Jurkat, Clone E6-1 (cell line): ENCODE results near the gene LRMDA.

Experiments
- DNase-seq: peaks from one replicate; pipeline ENCODE4 v3.0.0-alpha.2; 2011; ENCODE audit warnings: low read depth, low spot score
- H3K4me3 ChIP-seq: 2 replicates; pipeline ENCODE4 v1.5.1; 2011; ENCODE audit warnings: mild to moderate bottlenecking, low read length, control low read depth, moderate library complexity

Gene LRMDA

DNA sequence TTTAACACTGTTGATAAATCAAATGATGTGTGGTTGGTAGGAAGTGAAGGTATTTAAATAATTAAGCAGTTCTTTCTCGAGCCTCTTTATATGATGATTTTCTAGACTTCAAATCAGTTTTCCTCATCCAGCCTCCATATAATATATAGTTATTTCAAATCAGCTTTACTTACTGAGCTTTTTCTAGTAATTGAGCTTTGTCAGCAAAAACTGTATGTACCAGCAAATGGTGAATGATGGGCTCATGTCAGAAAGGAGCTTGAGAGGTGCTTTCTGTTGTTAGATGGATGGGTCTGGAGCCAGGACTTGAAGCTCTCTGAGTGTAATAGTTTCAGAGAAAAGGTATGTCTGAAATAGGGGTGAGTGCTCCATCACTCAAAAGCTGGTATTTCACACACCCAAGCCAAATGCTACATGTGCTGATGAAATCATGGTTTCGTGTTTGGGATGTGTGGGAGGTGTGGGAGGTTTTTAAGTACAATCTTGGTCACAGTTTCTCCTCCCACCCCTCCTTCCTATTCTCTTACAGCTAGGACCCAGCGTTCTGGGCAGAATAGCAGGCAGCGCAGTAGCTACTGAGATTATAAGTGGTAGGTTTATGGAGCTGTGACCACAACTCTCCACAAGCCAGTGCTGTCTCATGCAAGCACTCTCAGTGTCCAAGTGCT is 55.8 kb downstream of the LRMDA start:
- no peak overlapping the region for H3K4me3 ChIP-seq
- DNase-seq = no peak

DNA sequence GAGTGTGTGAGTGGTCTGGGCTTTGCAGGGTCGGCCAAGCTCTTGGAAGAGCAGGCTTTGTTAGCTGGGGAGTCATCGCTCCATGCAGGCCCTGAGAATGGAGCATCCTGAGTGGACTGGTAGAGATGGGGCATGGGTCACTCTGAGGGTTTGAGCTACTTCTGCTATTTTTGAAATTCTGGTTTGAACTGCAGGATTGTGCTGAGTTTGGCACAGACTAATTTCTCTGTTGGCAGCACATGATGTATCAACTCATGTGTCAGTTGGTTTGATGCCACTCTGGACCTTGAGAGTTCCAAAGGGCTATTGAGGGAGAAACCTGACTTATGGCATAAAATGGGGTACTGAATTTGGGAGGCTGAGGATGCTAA is 56.3 kb downstream of the LRMDA start:
- DNase-seq = no peak
- no peak overlapping the region for H3K4me3 ChIP-seq

DNA sequence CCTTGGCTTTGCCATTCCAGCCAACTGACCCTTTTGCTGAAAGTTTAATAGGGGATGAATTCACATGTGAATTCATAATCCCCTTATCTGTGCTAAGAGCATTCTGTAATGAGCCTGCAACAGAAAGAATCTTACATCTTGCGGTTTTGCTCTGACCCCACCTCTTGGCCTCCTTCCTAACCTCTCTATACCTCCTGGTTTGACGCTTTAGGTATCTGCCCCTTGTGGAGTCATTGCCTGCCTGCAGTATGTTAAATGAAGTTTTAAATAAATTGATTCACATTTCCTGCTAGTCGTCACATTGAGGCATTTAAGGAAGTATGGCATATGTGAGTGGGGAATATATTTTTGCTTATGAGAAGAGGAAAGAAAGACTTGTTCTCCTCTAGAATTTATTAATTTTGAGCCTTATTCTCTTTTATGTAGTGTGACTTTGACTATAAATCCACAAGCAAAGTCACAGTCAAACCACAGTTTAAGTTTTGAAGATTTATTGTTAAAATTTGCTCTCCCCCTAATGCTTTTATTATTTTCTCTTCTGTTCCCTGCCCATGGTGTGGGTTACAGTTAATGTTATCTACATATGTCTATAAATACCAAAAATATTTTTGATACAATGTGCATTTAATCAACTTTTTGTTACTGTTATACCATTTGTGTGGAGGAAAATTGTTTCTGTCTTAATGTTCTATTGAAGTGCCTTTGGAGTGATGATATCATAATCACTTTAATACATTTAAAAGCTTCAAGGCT is 60.9 kb downstream of the LRMDA start:
- no peak overlapping the region for H3K4me3 ChIP-seq
- DNase-seq = peak; percentile 23

DNA sequence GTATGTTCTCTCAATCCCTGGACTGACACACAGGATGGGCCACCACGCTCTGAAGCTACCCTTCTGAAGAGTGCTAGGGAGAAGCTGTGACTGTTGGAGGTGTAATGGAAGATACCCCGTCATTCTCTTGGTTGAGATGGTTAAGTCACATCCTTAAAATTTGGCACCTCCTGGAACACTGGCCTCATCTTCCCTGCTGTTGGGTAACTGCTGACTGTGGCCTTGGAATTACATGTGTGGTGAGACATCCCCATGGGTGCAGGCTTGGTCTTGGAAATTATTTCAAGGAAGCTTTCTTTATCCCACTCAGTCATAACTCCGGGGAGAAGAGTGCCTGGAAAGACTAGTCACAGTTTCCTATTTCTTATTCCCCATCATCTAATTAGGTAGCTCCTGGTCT is 62.0 kb downstream of the LRMDA start:
- no peak for DNase-seq
- no peak overlapping the region for H3K4me3 ChIP-seq

DNA sequence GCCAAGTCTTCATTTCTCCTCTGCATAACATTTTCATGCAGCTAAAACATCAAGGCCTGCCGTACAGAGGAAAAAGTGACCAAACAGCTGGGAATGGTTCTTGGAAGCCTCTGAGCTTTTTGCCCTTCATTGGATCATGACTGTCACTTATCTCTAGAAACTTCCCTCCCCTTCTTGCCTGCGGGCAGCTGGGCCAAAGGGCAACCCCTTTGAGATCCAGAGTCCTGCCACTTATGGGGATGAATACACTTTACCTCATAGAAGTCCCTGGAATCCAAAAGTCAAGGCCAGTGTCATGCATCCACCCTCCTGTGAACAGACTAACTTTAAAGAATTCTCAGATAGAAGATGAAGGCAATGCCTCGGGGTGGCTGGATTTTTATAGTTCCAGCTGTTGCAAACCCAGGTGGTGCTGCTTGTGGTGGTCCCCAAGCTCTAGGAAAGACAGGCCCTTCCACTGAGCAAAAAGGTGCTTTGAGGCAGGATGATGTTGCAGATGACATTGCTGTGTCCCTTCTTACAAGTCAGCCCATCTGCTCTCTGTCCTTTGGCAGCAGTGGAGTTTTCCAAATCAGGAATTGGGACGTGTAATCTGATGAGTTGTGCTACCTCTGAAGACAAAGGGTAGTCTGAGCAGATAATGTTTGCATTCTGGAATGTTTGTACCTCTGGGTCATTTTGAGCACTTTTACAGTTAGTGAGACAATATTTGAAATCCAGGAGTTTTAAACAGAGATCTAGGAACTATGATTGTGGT is 64.2 kb downstream of the LRMDA start:
- no peak overlapping the region for H3K4me3 ChIP-seq
- no peak for DNase-seq

DNA sequence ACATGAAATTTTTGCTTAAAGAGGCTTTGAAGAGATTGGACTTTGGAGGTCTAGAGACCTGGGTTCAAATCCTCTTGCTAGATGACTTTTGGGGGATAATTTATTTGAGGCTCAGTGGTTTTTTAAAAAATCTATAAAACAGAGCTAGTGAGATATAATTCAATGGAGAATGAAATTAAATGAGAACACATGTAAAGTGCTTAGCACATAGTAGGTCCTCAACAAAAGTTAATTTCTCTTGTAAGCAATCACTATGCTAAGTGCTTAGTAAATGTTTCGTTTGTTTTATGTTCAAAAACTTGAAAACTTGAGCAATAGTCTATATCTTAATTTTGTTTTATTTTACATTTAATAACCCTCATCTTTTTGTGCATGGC is 64.8 kb downstream of the LRMDA start:
- H3K4me3 ChIP-seq = no peak overlapping the region
- no peak for DNase-seq

DNA sequence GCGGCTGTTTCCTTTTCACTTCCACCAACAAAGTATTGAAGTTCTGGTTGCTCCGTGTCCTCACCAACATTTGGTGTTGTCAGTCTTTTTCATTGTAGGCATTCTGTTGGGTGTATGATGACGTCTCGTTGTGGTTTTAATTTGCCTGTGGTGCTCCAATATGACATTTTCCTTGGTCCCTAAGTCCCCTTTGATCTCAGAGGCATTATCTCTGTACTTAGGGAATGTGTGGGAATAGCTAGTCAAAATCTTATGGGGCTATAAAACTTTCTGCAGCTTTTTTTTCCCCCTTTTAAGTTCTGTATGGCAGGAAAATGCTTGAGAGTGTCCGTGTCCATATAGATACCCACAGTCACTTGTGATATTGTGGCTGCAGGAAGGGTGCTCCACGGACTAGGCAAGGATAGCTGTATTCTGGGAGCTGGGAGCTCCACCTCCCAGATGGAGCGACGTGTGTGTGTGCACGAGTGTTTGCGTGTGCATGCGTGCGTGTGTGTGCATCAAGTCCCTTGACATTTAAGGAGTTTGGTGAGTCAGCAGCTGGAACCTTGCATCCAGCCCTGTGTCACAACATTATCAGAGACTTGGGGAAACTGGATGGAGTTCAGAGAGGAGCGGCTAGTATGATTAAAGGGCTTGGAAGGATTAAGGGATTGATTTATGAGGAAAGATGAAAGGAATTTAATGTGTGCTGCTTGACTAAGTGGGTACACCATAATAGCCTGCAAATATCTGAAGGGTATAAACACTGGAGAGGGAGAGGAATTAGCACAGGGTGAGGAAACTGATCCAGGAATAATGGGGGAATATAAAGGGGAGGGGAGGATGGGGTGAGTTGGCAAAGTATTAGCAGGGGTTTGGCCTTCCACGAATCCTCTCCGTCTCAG is 66.8 kb downstream of the LRMDA start:
- H3K4me3 ChIP-seq = no peak overlapping the region
- no peak for DNase-seq

DNA sequence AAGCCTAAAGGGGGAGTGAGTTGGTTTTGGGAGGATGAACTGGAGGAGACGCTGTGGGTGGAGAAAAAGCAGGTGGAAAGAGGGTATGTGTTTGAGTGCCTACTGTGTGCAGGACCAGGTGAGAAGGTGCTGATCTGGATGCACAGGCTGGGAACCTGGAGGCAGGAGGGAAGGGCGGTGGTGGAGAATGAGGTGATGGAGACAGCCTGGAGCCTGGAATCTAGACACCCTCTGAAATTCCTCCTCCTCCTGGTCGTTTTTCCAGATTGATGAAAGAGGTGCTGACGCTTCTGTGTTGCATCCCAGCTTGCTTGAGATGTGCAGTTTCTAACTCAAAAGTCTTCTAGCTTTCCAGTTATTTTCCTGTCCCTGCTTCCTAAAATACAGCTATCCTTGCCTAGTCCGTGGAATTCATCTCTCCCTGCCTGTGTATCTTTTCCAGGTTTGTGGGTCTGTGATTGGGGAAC is 67.5 kb downstream of the LRMDA start:
- H3K4me3 ChIP-seq = no peak overlapping the region
- no peak for DNase-seq

DNA sequence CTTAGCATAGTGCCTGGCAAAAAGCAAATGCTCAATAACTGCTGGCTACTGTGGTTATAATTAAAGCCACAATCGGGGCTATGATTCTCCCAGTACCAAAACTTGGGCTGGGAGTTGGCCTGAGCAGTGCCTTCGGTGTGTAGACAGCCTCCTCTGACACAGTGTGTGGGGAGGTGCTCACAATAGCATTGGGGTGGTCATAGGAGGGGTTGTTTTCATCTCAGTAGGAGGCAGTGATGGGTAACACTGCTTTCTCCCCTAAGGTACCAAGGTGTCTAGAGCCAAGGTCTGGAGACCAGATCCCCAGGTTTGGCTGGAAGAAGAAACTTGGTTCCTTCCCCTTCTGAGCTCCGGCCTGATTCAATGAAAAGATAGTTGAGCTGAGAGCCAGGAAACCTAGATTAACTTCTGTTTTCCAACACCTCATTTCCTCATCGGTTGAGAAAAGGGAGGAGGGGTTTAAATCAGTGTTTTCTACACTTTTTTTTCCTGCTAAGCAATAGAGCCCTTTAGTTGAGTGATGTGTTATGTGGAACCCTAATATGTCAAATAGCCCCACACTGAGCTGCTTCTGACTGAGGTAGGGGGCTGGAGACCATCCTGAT is 68.2 kb downstream of the LRMDA start:
- no peak for DNase-seq
- no peak overlapping the region for H3K4me3 ChIP-seq

DNA sequence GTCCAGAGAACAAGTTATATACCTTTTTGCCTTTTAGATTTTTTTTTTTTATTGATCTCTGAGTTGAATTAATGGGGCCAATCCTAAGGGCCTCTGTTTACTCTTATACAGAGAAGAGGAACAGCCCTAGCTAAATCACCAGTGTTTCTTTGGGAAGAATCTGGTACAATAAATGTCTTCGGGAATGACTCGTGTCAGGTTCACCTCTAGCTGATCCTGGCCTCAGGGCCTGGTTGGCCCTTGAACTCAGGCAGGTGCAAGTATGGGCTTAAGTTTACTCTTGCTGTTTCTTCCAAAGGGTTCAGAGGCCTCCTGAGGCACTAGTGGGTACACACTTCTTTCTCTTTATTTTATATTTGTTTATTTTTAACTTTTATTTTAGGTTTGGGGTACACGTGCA is 71.0 kb downstream of the LRMDA start:
- no peak for DNase-seq
- H3K4me3 ChIP-seq = no peak overlapping the region

DNA sequence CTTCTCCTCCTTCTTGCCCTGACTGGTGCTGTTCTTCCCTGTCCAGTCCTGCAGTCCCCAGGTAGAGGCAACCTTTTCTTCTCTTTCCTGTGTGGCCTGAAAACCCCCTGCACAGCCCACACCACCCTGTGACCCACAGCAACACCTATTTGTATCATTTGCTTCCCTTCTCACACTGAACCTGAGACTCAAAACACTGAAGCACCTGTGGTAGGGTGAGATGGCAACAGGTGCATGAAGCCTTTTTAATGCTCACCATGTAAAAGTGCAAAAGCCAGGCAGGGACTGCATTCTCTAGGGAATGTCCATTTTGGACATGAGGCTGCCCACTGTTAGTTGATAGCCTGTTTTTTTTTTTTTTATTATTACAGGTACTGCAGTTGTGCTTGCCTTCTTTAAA is 71.4 kb downstream of the LRMDA start:
- no peak overlapping the region for H3K4me3 ChIP-seq
- DNase-seq = no peak

DNA sequence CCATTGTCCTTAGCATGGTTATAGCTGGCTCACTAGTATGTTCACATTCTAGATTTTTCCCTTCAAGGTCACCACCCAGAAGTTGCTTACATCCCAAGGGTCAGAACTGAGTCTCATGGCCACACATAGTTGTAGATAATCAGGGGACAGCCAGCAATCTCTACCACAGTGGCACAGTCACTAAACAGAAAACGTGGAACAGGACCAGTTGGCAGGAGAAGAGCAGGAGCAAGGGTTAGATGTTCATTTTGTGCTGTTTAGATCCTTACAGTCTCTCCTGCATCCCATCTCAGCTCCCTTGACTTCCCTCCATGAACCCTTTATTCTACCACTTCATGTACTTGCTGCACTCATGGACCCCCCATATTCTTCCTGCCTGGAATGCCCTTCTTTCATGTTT is 73.9 kb downstream of the LRMDA start:
- DNase-seq = no peak
- H3K4me3 ChIP-seq = no peak overlapping the region

DNA sequence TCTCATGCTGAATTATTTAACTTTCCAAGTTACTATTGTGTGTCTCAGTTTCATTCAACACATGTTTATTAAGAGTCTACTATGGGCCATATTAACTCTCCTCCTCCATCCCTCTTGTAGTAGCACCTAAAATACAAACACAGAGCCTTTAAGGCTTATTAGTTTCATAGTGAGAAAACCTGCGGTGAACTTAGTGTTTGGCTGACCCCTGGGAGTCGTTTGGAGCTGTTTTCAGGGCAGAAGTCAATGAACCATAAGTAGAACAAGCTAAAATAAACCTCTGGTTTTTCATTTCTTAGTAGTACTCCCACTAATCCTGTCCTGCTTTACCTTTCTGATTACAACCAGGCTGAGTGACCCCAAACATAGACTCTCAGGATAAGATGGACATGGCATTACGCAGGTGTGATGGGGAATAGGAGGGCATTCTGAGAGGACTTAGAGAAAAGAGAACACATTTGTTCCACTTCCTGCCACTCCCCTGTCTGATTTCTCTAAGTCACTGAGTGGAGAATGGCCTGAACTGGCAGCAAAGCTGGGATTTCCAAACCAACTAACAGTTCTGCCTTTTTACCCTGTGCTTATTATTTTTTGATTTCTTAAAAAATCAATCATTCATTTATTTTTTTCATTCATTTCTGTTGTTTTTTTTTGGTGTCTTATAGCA is 74.5 kb downstream of the LRMDA start:
- H3K4me3 ChIP-seq = no peak overlapping the region
- DNase-seq = no peak

DNA sequence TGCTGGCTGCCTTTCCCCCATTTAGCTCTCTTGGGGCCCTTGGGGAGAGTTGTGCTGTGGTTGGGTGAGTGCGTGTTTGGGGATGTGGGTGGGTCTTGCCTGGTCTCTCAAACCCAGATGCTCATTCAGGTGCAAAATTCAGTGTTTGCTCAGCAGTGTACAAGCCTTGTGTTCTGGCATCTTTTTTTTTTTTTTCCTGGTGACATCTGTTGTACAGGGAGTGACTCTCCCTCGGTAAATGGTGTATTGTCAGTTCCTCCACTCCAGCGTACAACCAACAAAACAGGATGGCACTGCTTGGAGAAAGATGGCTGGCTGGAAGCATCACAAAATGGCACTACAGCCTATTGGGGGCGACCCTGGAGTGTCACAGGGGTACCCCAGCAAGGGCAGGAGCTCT is 75.5 kb downstream of the LRMDA start:
- DNase-seq = no peak

DNA sequence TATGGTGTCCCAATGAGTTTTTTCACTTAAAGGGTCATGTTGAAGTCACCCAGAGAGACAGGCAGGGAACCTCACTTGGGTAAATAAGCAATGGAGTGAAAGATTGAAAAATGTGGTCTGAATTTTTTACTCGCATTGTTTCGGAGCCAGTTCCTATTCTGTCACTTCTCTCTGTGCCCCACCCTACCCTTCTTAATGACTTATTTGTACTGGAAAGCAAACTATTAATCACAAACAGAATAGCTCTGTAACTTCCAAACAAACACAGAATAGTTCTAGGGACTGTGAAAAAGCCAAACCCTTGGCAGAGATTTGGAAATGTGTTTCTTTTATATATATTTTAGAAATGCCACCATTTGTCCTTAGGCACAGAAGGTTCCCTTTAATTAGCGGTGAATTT is 76.0 kb downstream of the LRMDA start:
- no peak overlapping the region for H3K4me3 ChIP-seq
- no peak for DNase-seq

More for the DNA sequence above, 75.5 kb downstream of the LRMDA start:
- no peak overlapping the region for H3K4me3 ChIP-seq

DNA sequence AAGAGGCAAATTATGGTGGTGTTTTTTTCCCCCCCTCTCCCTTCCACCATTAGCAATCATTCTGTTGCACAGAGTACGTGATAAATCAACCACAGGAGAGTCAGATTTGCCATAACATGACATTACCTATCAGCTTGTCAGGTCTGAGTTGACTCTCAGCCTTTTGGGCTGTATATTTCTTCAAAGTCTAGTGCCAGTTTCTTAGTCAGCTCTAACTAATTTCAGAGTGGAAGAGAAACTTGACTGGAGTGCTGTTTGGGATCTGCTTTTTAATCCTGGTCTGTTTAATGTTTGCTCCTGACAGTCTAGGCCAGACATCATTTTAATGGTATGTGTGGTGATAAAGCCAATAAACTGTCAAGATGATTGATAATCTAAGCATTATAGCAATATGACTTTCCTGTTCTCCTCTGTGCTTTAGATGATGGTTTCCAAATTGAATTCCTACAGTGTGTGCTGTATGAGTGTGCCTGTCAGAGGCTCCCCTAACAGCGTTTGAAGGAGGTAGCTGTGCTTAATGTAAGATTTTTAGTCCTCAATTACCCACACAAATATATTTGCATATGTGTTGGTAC is 76.9 kb downstream of the LRMDA start:
- DNase-seq = no peak
- H3K4me3 ChIP-seq = no peak overlapping the region

DNA sequence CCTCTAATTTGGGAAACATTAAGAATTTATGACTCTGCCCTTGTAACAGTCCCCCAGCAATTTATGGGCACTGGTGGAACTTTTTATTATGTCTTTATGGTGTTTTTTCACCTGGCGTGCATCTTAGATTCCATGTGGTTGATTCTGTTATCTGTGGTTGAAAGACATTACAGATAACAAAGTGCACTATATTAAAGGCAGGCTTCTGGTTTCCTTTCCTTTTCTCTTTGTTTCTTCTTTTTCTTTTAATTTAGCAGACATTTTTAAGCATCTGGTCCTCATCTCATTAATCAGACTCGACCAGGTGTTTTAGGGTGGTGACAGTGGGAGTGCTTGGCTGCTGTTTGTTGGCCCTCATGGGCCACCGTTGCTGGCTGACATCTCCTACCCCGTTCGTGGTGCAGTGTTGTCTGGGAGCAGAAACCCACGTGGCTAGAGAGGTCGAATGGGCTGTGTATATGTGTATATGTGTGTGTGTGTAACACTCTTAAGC is 77.4 kb downstream of the LRMDA start:
- H3K4me3 ChIP-seq = no peak overlapping the region
- peak; percentile 75 for DNase-seq

DNA sequence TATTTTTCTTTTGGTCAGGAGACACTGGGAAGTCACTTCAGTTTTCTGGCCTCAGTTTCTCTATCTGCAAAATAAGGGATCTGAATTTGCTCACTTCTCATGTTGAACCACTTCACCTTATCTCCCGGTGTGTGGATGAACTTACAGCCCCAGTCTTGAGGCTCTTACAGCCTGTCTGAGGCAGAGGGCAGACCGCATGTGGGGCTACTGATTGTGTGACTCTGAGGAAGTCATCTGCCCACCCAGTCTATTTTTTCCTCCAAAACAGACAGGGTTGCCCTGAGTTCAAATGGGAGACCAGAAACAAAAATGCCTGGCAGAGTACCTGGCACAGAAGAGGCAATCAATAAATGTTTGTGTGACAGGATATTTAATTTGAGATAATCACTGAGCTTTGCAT is 78.3 kb downstream of the LRMDA start:
- DNase-seq = no peak

More for the DNA sequence above, 78.3 kb downstream of the LRMDA start:
- no peak overlapping the region for H3K4me3 ChIP-seq
